ENCODE results near the gene EXPH5.

EXPH5 gene

DNA sequence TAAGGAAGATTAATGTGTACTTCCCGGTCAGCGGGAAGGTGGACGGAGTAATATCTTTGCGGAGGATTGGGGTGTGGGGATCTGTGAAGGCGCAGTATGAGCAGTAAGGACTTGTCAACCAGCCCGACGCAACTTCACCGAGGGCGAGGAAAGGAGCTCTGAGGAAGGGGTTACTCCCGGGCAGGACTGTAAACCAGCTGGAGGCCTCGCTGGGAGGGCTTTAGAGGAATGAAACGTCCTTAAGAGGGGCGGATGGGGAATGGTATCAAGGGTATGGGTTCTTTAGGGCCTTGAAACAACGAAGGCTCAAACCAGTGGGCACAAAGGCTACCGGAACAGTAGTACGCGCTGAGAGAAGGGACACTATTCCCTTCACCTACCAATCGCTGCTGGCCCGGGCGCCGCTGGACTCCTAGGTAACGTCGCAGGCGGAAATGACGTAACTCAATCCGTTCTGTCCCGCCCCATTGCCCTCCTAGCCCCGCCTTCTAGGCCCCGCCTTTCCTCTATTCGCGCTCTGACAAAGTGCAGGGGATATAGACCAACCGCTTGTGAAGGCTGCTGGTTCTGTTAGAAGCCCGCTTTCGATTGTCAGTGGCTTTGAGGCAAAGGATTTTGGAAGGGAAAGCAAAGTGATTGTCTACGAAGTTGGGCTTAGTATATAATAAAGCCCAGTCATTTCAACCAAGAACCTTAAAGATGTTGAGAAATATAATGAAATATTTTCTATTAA, 126.3 kb downstream of the EXPH5 start, which contains the start of gene C11orf65:
Gene C11orf65, minus strand, starts transcription at position 439 of the 733 bp plus-strand sequence. CDS start 5,970 bp downstream, outside the sequence.
- no peaks in the 10 kb centered on the region for H3K9me3 ChIP-seq (ENCODE audit: control insufficient read depth, insufficient read depth, low read length)
- H3K79me2 ChIP-seq (ENCODE audit: control insufficient read depth, low read length) = peaks cover 6% of the 10 kb centered on the region; the same call in 1 of the 2 replicates
- peaks cover 14% of the 10 kb centered on the region for H3K4me1 ChIP-seq (ENCODE audit: control insufficient read depth, low read length)
- peak within 1 kb of the TSS; percentile 91 for H3K4me3 ChIP-seq (ENCODE audit: low read length)
- H3K36me3 ChIP-seq (ENCODE audit: control insufficient read depth, low read length) = no peaks in the 10 kb centered on the region; the same call in 1 of the 2 replicates
- TF ChIP-seq, protein P1, sequence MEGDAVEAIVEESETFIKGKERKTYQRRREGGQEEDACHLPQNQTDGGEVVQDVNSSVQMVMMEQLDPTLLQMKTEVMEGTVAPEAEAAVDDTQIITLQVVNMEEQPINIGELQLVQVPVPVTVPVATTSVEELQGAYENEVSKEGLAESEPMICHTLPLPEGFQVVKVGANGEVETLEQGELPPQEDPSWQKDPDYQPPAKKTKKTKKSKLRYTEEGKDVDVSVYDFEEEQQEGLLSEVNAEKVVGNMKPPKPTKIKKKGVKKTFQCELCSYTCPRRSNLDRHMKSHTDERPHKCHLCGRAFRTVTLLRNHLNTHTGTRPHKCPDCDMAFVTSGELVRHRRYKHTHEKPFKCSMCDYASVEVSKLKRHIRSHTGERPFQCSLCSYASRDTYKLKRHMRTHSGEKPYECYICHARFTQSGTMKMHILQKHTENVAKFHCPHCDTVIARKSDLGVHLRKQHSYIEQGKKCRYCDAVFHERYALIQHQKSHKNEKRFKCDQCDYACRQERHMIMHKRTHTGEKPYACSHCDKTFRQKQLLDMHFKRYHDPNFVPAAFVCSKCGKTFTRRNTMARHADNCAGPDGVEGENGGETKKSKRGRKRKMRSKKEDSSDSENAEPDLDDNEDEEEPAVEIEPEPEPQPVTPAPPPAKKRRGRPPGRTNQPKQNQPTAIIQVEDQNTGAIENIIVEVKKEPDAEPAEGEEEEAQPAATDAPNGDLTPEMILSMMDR (IDR thresholded peaks at IDR 0.05; ENCODE audit: low read depth, low read length, poor library complexity, severe bottlenecking) = no peak
- TF ChIP-seq EZH2phosphoT487 (IDR thresholded peaks at IDR 0.05; ENCODE audit: borderline replicate concordance, low read length) = no peak
- no peaks in the 10 kb centered on the region for H3K27me3 ChIP-seq (ENCODE audit: control insufficient read depth, low read length)
- peak within 1 kb of the TSS; percentile 89 for H3K4me2 ChIP-seq (ENCODE audit: low read length)
- no peaks in the 10 kb centered on the region for H3F3A ChIP-seq (ENCODE audit: control insufficient read depth, insufficient read depth)
- no peaks in the 10 kb centered on the region for H4K20me1 ChIP-seq (ENCODE audit: control insufficient read depth, insufficient read depth, low read depth, low read length)
- peak within 1 kb of the TSS; percentile 51 for H3K27ac ChIP-seq (ENCODE audit: low read depth, low read length)
- H3K9me2 ChIP-seq (replicated peaks; ENCODE audit: control insufficient read depth, low read length) = no peaks in the 10 kb centered on the region

DNA sequence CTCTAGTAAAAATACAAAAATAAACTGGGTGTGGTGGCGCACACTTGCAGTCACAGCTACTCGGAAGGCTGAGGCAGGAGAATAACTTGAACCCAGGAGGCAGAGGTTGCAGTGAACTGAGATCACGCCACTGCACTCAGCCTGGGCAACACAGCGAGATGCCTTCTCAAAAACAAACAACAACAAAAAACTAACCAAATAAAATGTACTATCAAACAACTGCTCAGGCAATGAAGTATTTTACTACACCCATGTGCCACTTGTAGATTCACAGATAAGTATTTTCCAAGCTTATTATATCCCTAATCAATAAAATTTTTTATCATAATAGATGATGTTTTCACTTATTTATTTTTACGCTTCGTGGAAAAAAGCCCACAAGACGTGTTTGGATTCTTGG, 127.2 kb downstream of the EXPH5 start:
- Histone ChIP-seq H3K4me2 (ENCODE audit: low read length) (peak overlapping the region; percentile 89), H4K20me1 (ENCODE audit: control insufficient read depth, insufficient read depth, low read depth, low read length) (no peaks in the 10 kb centered on the region), H3K27me3 (ENCODE audit: control insufficient read depth, low read length) (no peaks in the 10 kb centered on the region), H3K4me3 (ENCODE audit: low read length) (peak overlapping the region; percentile 91), H3F3A (ENCODE audit: control insufficient read depth, insufficient read depth) (no peaks in the 10 kb centered on the region), H3K9me3 (ENCODE audit: control insufficient read depth, insufficient read depth, low read length) (no peaks in the 10 kb centered on the region), H3K9me2 (replicated peaks; ENCODE audit: control insufficient read depth, low read length) (no peaks in the 10 kb centered on the region), H3K27ac (ENCODE audit: low read depth, low read length) (no peak overlapping the region), H3K79me2 (ENCODE audit: control insufficient read depth, low read length) (peaks cover 6% of the 10 kb centered on the region; the same call in 1 of the 2 replicates), H3K36me3 (ENCODE audit: control insufficient read depth, low read length) (no peaks in the 10 kb centered on the region; the same call in 1 of the 2 replicates), H3K4me1 (ENCODE audit: control insufficient read depth, low read length) (peaks cover 14% of the 10 kb centered on the region)
- TF ChIP-seq EZH2phosphoT487 (IDR thresholded peaks at IDR 0.05; ENCODE audit: borderline replicate concordance, low read length) = no peak
- TF ChIP-seq, protein P1 (IDR thresholded peaks at IDR 0.05; ENCODE audit: low read depth, low read length, poor library complexity, severe bottlenecking) = no peak
